Tongue (tissue), 2 donors: ENCODE data around the gene STRA8. TPM values are rescaled to one million over a fixed set of nuclear protein-coding genes. Genes with fewer than 3 reads are reported as not detected.

Experiments
- DNase-seq: peaks from one replicate; pipeline ENCODE4 v3.0.0-alpha.2; 2015
- total RNA-seq: library from RNA; depleted of rRNA; stranded (reverse); fragments of >200 nt; gene quantifications from one replicate; pipeline ENCODE4 v1.2.3, GENCODE V29; 2014

Gene STRA8
- total RNA-seq, 1 donor from 2014 or later, result not detected

GRCh38 chr7:135238112-135238744, 4.6 kb downstream of the STRA8 start:
- no peak for DNase-seq

- no peak for DNase-seq
Measured at GRCh38 chr7:135239263-135239662, 5.6 kb downstream of the STRA8 start.

GRCh38 chr7:135240441-135240840, 6.8 kb downstream of the STRA8 start:
- DNase-seq, result peak; percentile 78

- DNase-seq, result no peak
Measured at GRCh38 chr7:135242096-135242684, 8.6 kb downstream of the STRA8 start.

GRCh38 chr7:135245226-135246190, 11.9 kb downstream of the STRA8 start:
- DNase-seq, result no peak

GRCh38 chr7:135246191-135246825, 12.7 kb downstream of the STRA8 start:
- no peak for DNase-seq

- no peak for DNase-seq
Measured at GRCh38 chr7:135247746-135248471, 14.3 kb downstream of the STRA8 start.

GRCh38 chr7:135248546-135248945, 14.9 kb downstream of the STRA8 start:
- no peak for DNase-seq

- no peak for DNase-seq
Measured at GRCh38 chr7:135251496-135252391, 18.1 kb downstream of the STRA8 start.

- DNase-seq, result peak; percentile 76
Measured at GRCh38 chr7:135253851-135254771, 20.5 kb downstream of the STRA8 start.

- DNase-seq, result no peak
Measured at GRCh38 chr7:135257790-135258189, 24.2 kb downstream of the STRA8 start.

- DNase-seq, result no peak
Measured at GRCh38 chr7:135258585-135258984, 24.9 kb downstream of the STRA8 start.

GRCh38 chr7:135259702-135260101, 26.1 kb downstream of the STRA8 start:
- no peak for DNase-seq

GRCh38 chr7:135260470-135260869, 26.8 kb downstream of the STRA8 start:
- DNase-seq, result no peak

GRCh38 chr7:135260930-135261721, 27.5 kb downstream of the STRA8 start:
- DNase-seq, result peak; percentile 69

- DNase-seq, result no peak
Measured at GRCh38 chr7:135262623-135263320, 29.1 kb downstream of the STRA8 start.

- DNase-seq, result no peak
Measured at GRCh38 chr7:135263321-135263970, 29.8 kb downstream of the STRA8 start.

GRCh38 chr7:135265637-135266036, 32.0 kb downstream of the STRA8 start:
- DNase-seq, result no peak
